GM19452 (cell line): ENCODE results near the gene PADI6.

ENCODE experiments used
- ATAC-seq: cut with Tn5 transposase; IDR thresholded peaks from one replicate; pipeline ENCODE4 v1.9.1; 2021; ENCODE audit not compliant: unreplicated experiment

Gene PADI6

DNA sequence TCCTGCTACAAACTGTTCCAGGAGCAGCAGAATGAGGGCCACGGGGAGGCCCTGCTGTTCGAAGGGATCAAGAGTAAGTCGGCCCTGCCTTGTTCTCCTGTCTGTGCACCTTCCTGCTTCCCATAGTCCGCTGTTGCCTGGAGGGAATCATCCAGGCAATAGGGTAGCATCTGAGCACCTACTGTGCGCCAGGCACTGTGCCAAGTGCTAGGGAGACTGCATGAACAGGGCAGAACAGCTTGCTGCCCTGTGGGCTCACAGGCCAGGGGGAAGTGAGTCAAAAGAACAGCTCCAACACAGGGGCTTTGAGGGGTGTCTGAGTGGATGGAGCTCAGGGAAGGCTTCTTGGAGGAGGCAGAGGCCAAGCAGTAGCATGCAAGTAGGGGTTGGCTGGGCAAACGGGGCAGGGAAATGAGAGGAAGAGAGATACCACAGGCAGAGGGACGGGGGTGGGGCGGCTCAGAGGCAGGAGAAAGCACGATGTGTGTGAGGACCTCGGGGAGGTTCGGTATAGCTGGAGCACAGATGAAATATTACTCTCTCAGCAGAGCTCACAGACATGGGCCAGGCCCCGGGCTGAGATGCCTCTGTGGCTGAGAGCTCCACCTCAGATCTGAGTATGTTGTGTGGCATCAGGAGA, 15.5 kb upstream of the PADI6 start:
- no peak for ATAC-seq

DNA sequence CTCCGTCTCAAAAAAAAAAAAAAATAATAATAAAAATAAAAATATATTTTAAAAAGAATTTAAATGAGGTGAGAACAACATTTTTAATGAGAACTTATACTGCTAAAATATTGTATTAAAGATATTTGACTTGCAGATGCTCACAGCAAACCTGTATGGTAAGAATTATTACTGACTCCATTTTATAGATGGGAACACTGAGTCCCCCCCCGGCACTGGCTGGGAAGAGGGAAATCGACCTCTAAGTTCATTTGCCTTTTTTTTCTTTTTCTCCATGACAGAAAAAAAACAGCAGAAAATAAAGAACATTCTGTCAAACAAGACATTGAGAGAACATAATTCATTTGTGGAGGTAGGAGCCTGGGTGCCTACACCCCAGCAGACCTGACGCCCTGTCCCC, 13.4 kb upstream of the PADI6 start:
- ATAC-seq: no peak

DNA sequence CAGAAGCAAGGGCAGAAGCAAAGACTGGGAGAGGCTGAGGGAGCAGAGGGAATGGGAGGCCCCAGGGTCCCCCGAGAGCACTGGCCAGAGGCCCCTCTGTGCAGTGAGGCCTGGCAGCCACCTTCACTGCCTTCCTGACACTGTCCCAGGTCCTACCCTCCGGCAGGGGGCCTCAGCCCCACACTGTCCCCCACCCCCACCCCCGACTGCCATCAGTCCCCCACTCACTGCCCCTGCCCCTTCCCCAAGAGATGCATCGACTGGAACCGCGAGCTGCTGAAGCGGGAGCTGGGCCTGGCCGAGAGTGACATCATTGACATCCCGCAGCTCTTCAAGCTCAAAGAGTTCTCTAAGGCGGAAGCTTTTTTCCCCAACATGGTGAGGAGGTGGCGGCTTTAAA, 13.0 kb upstream of the PADI6 start:
- ATAC-seq: no peak

DNA sequence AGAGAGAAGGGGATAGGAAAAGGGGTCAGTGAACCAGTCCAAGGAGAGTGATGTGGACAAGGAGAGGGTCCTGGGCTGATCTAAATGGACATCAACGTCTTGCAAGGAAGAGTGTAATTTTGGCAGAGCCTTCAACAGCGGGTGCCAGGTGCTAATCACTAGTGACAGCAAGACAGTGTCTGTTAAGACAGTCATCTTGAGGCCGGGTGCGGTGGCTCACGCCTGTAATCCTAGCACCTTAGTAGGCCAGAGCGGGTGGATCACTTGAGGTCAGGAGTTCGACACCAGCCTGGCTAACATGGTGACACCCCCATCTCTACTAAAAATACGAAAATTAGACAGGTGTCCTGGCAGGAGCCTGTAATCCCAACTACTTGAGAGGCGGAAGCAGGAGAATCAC, 12.2 kb upstream of the PADI6 start:
- ATAC-seq: no peak

DNA sequence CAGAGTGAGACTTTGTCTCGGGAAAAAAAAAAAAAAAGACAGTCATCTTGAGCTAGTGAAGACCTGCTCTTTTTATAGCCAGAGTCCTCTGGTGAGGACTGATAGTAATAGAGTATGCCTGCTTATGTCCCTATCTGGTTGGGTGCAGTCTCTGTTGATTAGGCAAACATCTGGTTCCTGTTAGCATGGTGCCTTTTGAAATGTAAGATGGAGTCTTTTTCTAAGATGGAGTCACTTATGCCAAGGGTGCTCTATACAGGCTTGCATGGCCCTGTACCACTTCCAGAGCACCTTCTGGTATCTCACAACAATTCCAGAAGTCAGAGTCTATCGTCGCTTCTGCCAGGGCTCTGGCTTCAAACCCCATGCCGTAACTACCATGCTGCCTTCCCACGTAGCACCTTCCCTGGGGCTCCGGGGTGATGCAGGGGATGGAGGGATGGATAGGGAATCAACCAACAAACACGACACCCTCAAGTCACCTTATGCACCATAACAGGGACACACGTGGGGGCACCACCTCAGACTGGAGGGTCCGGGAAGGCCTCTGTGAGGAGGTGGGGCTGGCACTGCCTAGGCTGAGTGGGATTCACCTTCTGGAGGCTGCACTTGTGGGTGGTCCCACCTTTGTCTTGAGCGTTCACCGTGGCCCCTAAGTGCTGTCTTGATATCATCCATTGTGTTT, 11.6 kb upstream of the PADI6 start:
- ATAC-seq: no peak

DNA sequence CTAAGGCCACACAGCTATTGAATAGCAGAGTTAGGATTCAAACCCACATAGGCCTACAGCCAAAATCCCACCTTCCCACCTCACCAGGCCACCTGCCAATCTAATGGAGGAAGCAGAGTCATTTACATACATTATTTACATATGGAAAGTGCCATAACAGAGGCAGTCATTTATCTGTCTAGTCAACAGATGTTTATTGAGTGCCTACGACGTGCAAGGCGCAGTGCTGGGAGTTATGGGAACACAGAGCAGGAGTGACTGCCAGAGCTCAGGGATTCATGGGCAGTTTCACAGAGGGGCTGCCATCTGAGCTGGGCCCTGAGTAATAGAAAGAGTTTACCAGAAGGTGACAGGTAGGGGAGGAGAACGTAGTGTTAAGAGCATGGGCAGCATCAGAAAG, 10.3 kb upstream of the PADI6 start:
- ATAC-seq: no peak

DNA sequence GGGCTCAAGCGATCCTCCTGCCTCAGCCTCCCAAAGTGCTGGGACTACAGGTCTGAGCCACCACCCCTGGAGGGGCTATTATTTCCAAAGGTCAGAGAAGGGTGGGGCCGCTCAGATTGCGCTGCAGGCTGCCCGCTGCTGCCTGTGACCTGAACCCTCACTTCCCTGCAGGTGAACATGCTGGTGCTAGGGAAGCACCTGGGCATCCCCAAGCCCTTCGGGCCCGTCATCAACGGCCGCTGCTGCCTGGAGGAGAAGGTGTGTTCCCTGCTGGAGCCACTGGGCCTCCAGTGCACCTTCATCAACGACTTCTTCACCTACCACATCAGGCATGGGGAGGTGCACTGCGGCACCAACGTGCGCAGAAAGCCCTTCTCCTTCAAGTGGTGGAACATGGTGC, 8.6 kb upstream of the PADI6 start:
- no peak for ATAC-seq

DNA sequence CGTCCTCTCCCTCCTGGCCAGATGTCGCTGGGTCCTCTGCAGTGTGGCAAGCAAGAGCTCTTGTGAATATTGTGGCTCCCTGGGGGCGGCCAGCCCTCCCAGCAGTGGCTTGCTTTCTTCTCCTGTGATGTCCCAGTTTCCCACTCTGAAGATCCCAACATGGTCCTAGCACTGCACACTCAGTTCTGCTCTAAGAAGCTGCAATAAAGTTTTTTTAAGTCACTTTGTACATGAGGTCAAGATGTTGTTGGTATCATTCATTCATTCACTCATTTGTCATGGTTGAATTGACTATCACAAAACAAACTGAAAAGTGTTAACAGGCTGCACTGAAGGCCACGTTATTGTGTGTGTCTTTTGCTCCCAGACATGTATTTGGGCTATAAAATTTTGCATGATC, 8.2 kb upstream of the PADI6 start:
- no peak for ATAC-seq

DNA sequence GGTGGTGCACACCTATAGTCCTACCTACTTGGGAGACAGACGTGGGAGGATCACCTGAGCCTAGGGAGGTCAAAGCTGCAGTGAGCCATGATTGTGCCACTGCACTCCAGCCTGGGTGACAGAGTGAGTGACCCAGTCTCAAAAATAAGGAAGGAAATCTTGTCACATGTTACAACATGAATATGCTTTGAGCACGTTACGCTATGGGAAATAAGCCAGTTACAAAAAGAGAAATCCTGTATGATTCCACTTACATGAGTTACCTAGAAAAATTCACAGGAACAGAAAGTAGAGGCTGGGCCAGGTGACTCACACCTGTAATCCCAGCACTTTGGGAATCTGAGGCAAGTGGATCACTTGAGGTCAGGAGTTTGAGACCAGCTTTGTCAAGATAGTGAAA, 6.7 kb upstream of the PADI6 start:
- no peak for ATAC-seq

DNA sequence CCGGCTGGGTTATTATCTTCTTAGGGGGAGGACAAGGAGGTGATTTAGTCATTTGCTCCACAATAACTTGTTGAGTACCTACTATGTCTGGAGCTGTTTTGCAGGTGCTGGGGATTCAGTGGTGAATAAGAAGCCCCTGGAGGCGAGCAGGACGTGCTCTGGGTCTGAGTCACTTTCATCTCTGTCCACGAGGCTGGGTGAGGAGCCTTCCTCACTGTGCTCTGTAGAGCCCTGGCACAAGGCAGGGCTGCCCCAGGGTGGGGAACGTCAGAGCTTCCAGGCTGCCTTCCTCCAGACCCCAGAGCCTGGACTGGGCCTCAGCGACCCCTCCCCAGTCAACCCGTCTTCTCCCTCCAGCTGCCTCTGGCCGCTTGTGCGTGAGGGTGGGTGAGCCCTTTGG, 2.5 kb upstream of the PADI6 start:
- ATAC-seq: no peak

DNA sequence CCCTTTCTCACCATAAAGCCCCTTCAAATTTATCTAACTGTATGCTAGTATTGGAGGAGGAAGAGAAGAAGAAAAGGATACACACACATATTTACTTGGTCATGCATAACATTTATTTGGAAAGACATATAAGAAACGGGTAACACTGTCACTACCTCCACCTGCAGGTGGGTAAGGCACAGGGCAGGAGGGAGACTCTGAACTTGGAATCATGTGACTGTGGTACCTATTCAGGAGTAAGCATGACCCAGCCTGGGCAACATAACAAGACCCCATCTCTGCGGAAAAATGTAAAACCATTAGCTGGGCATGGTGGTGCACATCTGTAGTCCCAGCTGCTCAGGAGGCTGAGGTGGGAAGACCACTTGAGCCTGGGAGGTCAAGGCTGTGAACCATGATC, 1.4 kb upstream of the PADI6 start:
- no peak for ATAC-seq

DNA sequence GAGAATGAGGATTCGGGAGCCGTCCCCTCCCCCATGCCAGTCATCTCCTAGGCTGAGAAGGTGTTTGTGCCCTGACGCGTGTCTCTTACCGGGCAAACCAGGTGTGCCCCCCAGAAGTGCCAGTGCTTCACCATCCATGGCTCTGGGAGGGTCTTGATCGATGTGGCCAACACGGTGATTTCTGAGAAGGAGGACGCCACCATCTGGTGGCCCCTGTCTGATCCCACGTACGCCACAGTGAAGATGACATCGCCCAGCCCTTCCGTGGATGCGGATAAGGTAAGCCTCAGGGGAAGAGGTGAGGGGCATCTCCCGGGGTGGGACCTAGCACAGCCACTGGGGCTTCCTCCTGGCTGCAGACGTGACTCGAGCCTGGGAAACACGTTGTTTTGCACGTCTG, 959 bp downstream of the PADI6 start:
- ATAC-seq: no peak

DNA sequence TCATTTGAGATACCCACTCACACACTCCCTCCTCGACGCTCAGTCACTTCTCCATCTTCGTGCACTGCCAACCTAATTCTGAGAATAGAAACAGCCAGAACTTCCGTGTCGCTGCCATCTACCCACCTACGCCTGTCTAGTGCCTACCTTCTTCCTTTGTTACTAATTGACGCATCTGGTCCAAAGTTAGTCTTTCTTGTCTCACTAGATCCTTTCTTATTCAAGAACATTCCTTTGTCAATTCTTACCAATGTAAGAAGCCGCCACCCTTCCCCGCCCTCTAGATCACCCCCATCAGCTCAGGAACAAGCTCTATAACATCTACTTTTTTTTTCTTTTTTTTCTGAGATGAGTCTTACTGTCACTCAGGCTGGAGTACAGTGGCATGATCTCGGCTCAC, 3.7 kb downstream of the PADI6 start:
- ATAC-seq: no peak

DNA sequence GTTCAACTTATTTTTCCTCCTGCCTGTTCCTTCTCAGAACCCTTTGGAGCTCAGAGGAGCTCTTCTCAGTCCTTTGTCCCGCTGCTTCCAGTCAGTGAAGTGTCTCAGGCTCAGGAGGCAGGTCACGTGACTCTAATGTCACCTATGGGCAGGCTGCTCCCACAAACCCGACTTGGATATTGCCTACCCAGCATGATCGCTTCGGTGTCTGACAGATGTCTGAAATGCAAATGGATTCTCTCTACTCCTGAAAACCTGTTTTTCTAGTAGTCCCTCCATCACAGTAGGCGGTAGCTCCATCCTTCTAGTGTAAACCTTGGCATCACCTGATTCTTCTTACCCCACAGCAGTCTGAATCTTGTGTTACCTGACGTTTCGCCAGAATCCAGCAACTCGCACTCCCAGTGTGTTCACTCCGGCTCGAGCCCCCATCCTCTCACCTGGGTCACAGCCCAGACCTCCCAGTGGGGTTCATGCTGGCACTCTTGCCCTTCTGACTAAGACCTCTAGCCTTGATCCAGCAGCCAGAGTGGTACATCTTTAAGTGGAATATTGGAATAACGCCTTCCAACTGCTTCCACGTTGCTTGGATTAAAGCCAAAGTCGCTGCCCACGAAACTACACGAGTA, 5.4 kb downstream of the PADI6 start:
- no peak for ATAC-seq

DNA sequence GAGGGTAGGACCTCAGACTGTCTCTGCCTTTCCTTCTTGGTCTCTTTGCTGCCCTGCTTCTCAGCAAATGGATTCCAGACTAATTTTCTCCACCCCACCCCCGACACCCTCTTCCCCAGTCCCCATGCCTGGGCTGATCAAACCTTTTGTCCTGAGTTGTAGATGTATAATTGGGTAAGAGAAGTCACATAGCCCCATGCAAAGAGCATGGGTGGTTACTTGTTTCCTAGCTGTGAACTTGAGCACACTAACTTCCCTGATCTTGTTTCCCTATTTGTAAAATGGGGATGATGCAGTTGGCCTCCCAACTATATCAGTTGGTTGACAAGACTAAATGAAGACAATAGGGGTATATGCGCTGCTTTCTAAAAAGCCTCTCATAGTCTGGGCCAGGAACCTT, 9.2 kb downstream of the PADI6 start:
- no peak for ATAC-seq

DNA sequence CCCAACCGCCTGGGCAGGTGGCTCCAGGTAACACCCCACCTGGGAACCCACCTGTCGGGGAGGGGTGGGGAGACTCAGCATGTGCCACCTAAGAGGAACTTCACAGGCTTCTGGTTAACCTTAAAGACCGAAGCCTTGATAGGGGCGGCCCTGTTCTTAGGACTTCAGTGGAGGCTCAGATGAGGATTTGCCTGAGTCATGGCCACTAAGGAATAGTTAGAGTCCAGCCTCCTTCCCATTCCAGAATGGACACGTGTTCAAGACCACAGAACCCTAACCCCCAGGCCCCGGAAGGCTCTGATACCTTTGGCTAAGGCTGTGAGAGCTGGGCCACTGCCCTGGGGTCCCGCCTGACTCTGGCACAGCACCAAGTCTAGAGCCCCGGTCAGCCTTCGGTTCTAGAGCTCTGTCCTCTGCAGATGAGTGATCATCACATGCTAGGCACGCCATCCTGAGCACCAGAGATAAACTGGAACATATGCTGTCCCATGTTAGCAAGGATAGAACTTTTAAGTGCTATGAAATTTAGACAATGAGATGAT, 20.3 kb downstream of the PADI6 start:
- no peak for ATAC-seq

DNA sequence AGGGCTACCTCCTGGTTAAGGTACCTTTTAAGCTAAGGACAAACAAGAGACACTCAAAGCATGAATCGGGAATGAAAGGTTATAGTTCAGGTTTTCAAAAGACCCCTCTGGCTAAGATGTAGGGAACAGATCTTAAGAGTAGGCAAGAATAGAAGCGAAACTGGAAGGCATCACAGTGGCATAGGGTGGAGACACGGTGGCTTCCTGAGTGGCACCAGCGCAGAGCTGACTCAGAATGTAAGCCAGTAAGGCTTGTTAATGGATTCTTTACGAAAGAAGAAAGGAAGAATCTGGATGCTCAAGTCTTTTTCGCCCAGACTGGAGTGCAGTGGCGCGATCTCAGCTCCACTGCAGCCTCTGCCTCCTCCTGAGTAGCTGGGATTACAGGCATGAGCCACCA, 21.2 kb downstream of the PADI6 start:
- no peak for ATAC-seq

DNA sequence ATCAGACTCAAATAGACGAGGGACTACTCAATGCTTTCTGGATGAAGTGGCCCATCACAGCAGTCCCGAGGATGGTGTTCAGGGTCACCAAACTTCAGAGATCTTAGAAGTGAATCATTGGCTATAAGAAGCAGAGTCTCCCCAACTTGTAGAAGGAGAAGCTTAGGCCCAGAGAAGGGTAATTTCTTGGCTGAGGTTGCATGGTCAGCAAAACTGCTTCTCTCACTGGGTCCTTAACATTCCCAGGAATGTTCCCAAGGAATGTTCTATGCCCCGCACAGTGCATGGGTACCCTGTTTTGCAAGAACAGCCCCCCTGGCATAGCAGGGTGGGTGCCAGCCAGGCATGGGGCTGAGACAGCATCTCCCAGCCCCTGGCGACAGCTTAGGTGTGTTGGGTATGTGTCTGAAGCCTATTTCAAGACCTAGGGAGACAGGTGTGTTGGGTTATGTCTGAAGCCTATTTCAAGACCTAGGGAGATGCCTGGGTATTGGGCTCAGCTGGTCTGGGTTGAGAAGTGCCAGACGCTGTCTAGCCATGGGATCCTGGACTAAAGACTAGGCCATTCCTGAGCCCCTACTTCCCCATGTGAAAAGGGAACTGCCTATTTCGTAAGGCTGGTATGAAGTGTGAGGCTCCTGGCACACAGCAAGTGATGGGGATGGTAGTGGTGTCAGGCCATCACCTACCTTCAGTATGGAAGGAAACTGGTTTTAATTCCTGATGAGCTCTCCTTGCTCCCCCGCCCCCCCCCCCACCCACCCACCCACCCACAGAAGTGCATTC, 26.1 kb downstream of the PADI6 start:
- no peak for ATAC-seq

DNA sequence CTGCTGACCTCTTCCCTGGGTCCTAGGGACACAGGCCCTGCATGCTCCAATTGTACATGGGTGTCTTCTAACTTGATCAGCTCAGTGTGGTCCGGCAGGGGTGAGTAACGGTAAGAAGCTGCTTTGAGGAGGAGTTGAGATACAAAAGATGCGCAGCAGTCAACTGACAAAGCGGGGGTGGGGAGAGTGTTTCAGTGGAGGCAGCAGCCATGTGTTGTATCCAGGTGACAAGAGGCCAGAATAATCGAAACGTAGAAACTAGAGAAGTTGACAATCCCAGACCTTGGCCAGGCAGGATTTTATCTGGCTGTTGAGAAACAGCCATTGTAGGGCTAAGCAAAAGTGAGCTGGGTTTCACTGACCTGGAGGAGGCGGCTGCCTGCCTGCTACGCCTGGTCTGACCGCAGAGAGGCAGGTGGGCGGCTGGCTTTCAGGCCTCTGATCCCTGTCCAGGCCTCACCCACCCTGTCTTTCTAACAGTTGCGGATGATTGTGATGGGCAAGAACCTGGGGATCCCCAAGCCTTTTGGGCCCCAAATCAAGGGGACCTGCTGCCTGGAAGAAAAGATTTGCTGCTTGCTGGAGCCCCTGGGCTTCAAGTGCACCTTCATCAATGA, 28.8 kb downstream of the PADI6 start:
- ATAC-seq: no peak

DNA sequence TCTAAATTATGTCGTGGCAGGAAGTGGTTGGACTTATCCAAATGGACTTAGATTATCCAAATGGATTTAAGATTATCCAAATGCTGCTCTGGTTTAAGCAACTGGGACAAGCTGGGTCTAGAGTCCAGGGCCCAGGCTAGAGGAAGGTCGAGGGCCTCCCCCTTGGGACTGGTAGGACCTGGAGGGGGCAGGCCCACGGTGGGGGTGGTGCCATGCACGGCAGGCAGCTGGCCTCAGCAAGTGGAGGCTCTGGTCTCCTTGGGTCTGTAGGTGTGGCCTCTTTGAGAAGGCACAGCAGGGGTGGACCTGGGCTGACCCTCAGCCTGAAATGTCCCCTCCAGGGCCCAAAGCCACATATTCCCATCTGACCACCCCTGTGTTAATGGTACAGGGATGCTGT, 29.8 kb downstream of the PADI6 start:
- ATAC-seq: no peak

DNA sequence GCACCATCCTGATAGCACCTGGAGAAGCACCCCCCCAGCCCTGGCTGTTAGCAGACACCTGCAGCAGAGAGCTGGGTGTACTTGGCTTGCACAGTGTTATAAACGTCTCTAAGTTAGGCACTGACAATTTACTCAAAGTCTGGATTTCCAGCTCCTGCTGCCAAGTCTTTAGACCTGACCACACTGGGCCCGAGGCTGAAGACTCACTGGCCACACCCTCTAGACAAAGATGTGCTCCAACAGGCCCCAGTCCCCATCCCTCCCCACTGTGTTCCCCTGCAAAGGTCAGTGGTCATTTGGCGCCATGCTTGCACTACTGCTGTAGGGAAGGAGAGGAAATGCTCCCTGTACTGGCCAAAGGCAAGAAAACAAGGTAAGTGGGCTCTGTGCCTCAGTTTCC, 31.1 kb downstream of the PADI6 start:
- no peak for ATAC-seq
